ENCODE data around the gene ACSF2. TPM values are rescaled to one million over a fixed set of nuclear protein-coding genes. Genes with fewer than 3 reads are reported as not detected.

Gene ACSF2
- total and polyA plus RNA-seq, 2 donors (not counting 3 experiments of a cell fraction or from before 2014, with no cell fraction given) = 33.2 to 37.2 TPM

GRCh38 chr17:50466371-50467113, 40.5 kb downstream of the ACSF2 start:
- BruUV-seq (replicated peaks) = no TSS peak
- ChIA-PET CTCF (interaction anchor here (1.5 kb wide), 1 partner anchor 36 kb away, joined by 3 read pairs; no protein-coding TSS in a partner anchor), POLR2A (no interaction called here)
- DNase-seq (ENCODE audit: low read depth, low spot score) = no peak
- no peaks in the 10 kb centered on the region for H4K20me1 ChIP-seq (replicated peaks; ENCODE audit: control insufficient read depth, extremely low read depth, insufficient read depth, low read length)
- no peak for FAIRE-seq
- dilution Hi-C loops (cut with MboI; ENCODE audit: extremely low pct_ligation_motif_present, low sequenced_read_pairs) = no loop called here
- no peak overlapping the region for H3K27ac ChIP-seq (ENCODE audit: insufficient read depth, low read depth, low read length)
- H3K36me3 ChIP-seq (ENCODE audit: control insufficient read depth in 2 of 2, extremely low read depth in 1 of 2, insufficient read depth in 2 of 2, low read length in 2 of 2) = no peaks in the 10 kb centered on the region
- H3K4me2 ChIP-seq (ENCODE audit: insufficient read depth, low read length) = no peak overlapping the region
- no peaks in the 10 kb centered on the region for H3K9me1 ChIP-seq (replicated peaks; ENCODE audit: control insufficient read depth, extremely low read depth, insufficient read depth, low read length)
- H3K4me1 ChIP-seq (ENCODE audit: control insufficient read depth, extremely low read depth, insufficient read depth, low read length) = no peaks in the 10 kb centered on the region
- TF ChIP-seq POLR2AphosphoS5 (IDR thresholded peaks at IDR 0.05; ENCODE audit: insufficient read depth, low read depth, low read length) (no peak), MYC (IDR thresholded peaks at IDR 0.05; ENCODE audit: low read depth, low read length) (no peak), CTCF (IDR thresholded peaks at IDR 0.05; ENCODE audit: extremely low read depth in 1 of 2, insufficient read depth in 1 of 2, low read depth in 1 of 2, low read length in 2 of 2) (no peak)
- no peak overlapping the region for H3K9ac ChIP-seq (replicated peaks; ENCODE audit: extremely low read depth, insufficient read depth, low read length)
- no peak overlapping the region for H3K4me3 ChIP-seq (replicated peaks in 1 of 3; ENCODE audit: insufficient read depth in 1 of 3, low read depth in 1 of 3, low read length in 3 of 3)
- H2AFZ ChIP-seq (ENCODE audit: low read depth, low read length) = no peak overlapping the region
- H3K9me3 ChIP-seq (replicated peaks; ENCODE audit: control insufficient read depth, insufficient read depth, low read length) = no peaks in the 10 kb centered on the region
- H3K27me3 ChIP-seq (ENCODE audit: control insufficient read depth in 2 of 2, insufficient read depth in 2 of 2, low read length in 2 of 2) = peaks cover 20 to 26% of the 10 kb centered on the region in 2 experiments
- intact Hi-C loops (cut with micrococcal nuclease) = no loop called here
- H3K79me2 ChIP-seq (ENCODE audit: control insufficient read depth, insufficient read depth, low read length) = no peaks in the 10 kb centered on the region

Measured in endothelial cell of umbilical vein (primary cell).